Mucosa of gallbladder (tissue), 1 donor: ENCODE results near the gene ARHGEF28. TPM values are rescaled to one million over a fixed set of nuclear protein-coding genes. Genes with fewer than 3 reads are reported as not detected.

Experiments used
- DNase-seq: peaks from one replicate; pipeline ENCODE4 v3.0.0-alpha.2; 2020; ENCODE audit warnings: low spot score
- total RNA-seq: library from RNA; stranded (reverse); gene quantifications from one replicate; pipeline ENCODE4 v1.2.1, GENCODE V29; 2021
- donor health status: DM: no; HTN: no; CAD: no.

The ARHGEF28 gene
- total RNA-seq, 1 donor from 2014 or later = 29.9 TPM

DNA sequence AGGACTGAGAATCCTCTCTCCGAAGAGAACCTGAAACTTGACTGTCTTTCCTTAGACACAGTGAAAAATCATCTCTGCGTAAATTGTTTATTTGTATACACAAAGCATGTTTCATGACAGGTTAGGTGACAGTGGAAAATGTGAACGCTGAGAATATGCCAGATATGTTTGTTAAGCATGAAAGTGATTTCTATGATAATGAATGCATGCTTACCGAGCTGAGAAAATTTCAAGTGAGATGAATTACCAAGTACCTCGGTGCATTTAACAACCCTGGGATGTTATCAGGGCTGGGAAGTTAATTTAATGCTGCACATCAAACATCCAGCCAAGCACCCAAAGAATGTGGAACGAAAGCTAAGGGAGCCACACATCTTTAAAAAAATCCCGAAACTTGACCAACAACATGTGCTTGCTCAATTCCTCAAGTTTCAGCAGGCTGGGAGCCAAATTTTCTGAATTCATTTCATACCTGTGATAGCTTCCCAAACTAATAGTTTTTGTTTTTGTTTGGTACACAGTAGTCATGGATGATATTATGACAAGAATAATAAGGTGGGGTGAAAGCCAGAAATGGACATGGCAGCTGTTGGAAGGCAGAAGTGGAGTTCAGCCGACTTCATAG is 336.9 kb downstream of the ARHGEF28 start:
- DNase-seq = no peak

DNA sequence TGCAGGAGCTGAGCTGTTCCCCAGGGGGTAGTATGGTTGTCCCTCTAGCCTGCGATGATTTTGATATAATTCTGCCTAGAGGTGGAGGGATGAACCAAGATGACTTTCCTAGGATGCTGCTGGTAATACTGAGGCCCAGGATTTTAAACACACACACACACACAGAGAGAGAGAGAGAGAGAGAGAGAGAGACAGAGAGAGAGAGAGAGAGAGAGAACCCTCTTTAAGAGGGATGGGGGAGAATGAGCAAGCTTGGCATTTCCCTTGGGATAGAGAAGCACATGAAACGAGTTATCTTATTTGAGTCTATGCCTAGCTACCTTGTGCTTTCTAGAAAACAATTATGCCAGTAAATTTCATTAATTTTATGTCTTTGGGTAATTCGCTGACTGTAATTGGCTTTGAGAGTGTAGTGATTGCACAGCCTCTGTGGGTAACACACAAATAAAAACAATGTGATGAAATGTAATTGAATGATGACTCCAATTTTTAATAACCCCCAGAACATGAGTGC is 338.4 kb downstream of the ARHGEF28 start:
- DNase-seq = no peak

DNA sequence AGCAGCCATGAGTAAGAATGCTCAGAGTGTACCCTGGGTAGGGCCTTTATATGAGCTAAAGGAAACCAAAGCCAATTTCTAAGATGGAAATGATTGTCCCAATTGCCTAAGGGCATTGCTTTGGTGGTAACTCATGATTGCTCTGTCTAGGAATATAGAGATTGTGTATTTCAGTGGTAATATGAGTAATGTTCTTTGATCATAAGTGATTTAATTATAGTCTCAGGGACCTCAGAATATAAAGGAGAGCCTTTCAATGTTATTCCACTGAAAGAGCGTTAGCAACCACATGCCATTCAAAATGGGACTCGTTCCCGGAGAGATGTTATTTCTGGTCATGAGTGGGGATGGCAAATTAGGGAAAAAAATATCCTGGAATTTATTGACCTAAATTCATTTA is 340.5 kb downstream of the ARHGEF28 start:
- DNase-seq = no peak

DNA sequence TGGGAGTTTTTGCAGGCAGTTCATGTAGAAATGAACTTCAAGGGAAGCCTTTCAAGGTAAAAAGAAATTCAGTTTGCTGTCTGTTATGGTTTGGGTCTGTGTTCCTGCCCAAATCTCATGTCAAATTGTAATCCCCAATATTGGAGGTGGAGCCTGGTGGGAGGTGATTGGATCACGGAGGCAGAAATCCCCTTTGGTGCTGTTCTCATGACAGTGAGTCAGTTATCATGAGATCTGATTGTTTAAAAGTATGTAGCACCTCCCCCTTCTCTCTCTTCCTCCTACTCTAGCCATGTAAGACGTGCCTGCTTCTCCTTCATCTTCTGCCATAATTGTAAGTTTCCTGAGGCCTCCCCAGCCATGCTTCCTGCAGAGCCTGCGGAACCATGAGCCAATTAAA is 341.4 kb downstream of the ARHGEF28 start:
- no peak for DNase-seq

DNA sequence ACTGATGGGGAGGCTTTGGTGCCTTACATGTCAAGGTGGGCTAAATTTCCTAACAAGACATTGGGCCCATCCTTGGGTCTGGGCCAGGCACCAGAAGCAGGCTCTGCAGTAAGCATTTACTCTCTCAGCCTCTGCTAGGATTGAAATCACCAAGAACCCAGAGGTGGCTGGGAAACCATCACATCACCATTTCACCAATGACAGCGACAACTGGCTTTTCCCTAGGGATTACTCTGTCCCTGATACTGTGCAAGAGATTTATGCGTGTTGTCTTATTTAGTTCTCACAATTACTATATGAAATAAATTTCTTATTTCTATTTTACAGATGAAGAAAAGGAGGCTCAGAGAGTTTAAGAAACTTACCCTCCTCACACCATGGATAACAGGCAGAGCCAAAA is 342.2 kb downstream of the ARHGEF28 start:
- no peak for DNase-seq

DNA sequence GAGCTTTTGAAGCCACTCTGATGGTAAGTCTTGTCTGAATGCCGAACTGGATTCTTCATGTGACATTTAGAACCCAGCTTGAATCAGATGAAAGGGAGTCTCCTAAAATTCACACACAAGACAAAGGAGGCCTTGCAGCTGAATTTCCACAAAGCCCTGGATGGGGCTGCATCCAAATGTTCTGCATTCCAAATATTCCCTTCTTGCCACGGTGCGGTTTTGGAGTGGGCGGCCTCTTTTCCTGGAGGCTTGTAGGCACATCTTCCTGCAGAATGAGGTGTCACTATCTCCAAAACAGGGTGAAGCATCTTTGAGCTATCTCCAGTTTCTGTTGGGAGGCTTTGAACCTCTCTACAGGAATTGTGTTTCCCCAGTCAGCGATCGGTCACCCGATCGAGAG is 342.7 kb downstream of the ARHGEF28 start:
- no peak for DNase-seq

DNA sequence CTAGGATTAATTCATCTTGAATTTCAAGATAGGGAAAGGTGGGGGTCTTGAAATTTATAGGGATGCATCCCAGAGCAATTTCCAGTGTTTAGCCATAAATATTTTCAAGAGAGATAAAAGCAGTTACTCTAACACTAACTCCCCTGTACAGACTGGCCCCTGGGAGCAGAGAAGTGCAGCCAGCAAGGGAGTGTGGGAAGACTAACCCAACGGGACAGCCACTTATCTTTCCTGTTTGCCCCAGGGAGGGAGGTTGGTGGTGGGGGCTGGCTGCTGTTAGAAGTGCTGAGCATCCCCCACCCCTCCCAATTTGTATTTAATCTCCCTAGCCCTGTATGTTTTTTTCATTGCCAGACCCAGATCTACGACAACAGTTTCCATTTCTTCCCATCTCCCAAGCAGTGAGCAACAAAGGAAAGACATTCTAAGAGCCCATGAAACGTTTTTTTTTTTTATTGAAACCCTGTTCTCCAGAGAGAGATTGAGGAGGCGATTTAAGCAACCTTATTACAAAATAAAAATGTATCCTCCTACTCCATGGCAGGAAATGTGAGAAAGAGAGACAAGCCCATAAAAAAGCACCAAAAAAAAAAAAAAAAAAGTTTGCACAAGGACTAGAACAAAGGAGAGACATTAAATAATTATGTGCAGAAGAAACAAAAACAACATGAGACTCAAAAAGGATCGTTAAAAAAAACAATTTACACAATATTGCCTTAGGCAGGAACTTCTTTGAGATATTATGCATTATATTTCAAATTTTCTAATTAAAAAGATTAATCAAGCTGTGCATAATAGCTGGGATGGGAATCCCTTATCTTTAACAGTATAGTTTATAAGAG is 343.4 kb downstream of the ARHGEF28 start:
- no peak for DNase-seq

DNA sequence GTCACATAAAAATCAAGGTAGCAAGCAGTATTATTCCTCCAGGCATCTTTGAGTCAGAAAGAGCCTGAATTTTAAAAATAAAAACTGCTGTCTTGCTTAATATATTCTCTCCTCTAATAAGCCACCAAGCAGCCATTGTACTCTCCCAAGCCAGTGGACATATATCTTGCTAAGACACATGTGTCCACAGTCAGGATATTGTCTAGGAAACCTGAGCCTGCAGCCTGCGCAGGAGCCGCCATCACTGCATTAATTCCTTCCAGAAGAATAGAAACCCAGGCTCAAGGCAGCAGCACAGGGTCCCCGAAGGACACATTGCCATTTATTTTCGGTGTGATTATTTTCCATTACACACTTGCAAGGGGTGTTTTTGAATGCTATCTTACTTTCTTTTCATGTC is 345.3 kb downstream of the ARHGEF28 start:
- no peak for DNase-seq

DNA sequence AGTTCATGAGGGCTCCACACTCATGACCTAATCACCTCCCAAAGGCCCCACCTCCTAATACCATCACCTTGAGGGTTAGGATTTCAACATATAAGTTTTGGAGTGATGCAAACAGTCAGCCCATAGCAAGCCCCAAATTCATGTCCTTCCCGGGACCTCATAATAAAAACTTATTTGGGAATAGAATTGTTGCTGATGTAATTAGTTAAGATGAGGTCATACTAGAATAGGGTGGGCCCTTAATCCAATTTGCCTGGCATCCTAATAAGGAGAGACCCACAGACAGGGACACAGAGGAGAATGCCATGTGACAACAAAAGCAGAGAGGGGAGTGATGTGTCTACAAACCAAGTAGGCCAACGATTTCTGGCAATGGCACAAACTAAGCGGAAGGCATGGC is 347.1 kb downstream of the ARHGEF28 start:
- no peak for DNase-seq

DNA sequence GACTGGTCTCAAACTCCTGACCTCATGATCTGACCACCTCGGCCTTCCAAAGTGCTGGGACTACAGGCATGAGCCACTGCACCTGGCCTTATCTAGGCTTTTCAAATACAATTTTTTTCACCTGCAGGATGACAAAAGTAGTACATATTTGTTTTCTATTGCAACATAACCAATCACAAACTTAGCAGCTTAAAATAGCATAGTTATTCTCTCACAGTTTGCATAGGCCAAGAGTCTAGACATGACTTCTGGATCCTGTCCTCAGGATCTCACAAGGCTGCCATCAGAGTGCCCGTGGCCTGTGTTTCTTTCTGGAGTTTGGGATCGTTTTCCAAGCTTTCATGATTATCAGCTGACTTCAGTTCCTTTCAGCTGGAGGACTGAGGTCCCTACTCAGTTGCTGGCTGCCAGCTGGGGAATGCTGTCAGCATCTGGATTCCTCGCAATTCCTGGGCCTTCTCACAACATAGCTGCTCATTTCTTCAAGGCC is 348.9 kb downstream of the ARHGEF28 start:
- no peak for DNase-seq

DNA sequence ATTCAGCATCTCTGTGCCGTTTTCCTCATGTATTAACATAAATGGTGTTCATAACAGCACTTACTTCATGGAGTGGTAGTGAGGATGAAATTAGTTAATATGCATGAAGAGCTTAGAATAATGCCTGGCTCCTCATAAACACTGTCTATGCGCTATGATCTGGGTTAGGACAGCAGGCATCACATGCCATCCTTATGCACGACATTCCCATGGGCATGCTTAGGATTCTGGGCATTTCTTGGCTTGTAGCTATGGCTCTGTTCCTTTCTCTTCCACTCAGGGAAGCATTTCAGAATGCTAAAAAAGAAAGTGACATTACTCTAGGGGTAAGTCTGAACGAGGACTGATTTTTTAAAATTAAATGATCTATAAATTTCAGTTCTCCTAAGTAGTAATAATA is 349.8 kb downstream of the ARHGEF28 start:
- no peak for DNase-seq

DNA sequence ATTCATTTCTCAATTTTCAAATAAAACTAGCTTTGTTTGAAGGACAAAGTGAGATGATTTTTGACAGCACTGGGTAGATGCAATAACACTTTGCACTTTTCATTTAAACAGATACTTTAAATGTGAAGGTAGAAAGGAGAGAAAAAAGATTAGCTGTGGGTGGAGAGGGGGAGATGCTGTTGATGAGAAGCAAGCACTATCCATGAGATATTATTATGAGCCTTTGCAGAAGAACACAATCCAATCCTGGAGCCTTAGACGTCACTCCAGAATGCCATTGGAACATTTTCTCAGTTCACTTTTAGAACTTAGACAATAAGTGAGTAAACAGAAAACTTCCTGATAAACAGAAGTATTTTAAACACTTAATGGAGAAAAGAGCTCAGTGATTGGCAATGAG is 351.1 kb downstream of the ARHGEF28 start:
- no peak for DNase-seq

DNA sequence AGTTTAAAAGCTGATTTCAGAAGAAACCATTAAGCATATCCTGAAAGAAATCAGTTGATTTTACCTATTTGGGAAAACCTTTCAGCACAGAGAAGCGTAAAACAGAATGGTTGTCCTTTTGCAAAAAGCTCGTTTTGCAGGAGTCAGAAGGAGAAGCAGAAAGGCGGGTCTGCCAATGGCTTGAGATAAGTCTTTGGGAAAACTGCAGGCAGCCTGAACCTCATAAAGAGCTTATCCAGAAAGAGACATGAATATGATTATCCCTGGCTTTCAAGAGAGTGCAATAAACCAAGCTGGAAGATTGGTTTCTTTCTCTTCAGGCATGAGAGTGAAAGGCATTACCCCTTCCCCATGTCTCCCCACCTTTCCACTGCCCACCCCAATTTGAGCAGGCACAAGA is 353.3 kb downstream of the ARHGEF28 start:
- DNase-seq = no peak

DNA sequence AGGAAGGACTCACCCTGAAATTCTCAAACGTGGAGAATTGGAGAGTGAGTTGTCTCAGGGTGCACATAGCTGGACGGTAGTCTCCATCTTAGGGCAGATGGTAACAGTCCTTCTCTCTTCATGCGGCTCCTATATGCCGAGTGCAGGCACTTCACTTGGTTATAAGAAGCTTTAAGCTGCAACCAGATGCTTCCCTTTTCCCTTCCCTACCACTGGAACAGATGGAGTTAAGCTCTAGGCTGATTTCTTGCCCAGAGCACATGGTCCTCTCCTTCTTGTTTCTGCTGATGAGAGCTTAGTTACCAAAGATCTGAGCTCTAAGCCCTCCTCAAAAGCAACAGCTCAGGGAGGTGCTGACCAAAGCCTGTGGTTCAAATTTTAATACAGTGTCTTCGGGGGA is 355.7 kb downstream of the ARHGEF28 start:
- no peak for DNase-seq

DNA sequence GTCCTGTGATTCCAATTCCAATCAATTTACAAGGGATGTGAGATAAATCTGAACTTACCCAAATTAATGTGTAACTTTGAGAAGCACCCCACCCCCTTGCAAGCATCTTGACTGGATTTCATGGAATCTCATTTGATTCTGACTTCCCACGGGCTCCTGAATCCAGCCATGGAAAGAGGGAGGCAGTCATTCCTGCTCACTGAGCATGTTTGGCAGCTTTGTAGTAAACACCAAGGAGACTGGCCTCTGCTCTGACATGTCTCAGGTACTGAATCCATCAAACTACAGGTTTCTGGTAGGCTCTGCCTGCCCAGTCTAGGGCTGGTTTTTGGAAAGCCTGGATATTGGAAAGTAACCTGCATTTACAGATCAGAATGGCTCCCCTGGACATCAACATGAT is 357.6 kb downstream of the ARHGEF28 start:
- DNase-seq = no peak

DNA sequence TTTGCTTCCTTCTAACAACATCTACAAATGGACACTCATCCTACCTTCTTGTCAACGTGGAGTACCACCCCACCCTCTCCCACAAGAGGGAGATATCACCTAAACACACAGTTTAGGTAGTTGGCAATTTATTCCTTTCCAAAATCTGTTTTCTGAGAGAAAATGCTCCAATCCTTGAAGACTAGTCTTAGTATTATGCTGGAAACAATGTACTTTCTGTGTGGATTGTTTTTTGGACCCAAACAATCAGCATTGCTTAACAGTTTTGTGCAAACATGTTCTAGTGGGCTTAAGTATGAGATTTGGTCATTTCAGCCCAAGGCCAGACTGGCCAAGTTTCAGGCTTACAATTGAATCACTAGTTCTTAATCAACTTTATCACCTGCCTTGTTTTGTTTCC is 359.1 kb downstream of the ARHGEF28 start:
- DNase-seq = no peak

DNA sequence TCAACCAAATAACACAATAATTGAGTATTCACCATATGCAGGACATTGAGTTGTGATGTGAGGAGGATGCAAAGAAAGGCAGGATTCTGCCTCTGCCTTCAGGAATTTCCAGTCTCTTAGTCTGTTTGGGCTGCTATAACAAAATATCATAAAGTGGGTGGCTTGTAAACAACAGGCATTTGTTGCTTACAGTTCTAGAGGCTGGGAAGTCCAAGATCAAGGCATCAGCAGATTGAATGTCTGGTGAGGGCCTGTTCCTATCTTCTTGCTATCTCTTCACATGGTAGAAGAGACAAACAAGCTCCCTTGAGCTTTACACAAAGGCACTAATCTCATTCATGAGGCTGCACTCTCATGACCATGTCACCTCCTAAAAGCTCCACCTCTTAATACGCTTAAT is 360.7 kb downstream of the ARHGEF28 start:
- DNase-seq = no peak

DNA sequence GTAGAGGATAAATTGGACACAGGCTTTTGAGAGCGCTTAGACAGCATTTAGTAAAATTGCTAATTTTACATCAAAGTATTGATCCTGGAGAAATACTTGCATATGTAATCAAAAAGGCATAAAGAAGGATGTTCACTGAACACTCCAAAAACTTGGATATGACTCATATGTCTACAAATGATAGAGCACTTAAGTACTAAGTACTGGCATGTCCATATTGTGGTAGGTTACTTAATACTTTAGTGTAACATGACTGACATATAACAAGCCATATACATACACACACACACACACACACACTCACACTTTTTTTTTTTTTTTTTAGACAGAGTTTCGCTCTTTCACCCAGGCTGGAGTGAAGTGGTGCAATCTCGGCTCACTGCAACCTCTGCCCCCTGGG is 361.9 kb downstream of the ARHGEF28 start:
- DNase-seq = no peak

DNA sequence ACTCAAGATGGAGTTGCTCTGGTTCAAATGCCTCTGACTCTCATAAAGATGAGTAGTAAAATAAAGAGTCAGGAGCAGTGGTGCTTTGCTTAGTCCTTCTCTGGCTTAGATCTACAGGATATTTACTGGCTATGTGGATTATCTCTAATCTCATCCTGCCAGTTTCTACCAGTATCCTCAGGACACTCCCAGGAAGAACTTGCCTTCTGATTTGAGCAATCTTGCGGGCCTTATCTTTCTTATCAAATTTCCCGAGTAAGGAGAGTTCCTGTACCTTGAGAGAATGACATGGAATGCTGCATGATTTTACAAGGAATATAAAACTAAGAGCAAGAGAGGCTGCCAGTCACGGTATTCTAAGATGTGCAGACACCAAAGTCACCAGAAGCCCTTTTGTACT is 364.0 kb downstream of the ARHGEF28 start:
- no peak for DNase-seq
